MG63 (cell line): ENCODE measurements around the gene SMAD6. TPM values are rescaled to one million over a fixed set of nuclear protein-coding genes. Genes with fewer than 3 reads are reported as not detected.
"Not testable (repeated sequence)": the region's sequence is repeated elsewhere in the genome, so short reads cannot be mapped to it uniquely, and the experiment has no call there.

Experiments
- DNase-seq: peaks from one replicate; pipeline ENCODE4 v3.0.0-alpha.2; 2020
- H3K27me3 ChIP-seq: fragments of 250-450 bp; sonication (Bioruptor Pico); 2 replicates; pipeline ENCODE4 v1.5.1; 2020; ENCODE audit warnings: mild to moderate bottlenecking, moderate library complexity
- H3K36me3 ChIP-seq: fragments of 250-450 bp; sonication (Bioruptor Pico); 2 replicates; pipeline ENCODE4 v1.5.1; 2020; ENCODE audit warnings: mild to moderate bottlenecking, moderate library complexity
- H3K4me3 ChIP-seq: fragments of 250-450 bp; sonication (Bioruptor Pico); 2 replicates; pipeline ENCODE4 v1.5.1; 2020; ENCODE audit warnings: mild to moderate bottlenecking, moderate library complexity
- H3K9me3 ChIP-seq: fragments of 250-450 bp; sonication (Bioruptor Pico); 2 replicates; pipeline ENCODE4 v1.5.1; 2020; ENCODE audit warnings: mild to moderate bottlenecking, moderate library complexity
- total RNA-seq: library from RNA; depleted of rRNA; stranded (reverse); fragments of >200 nt; shearing (Covaris generic); gene quantifications from 2 replicates; pipeline ENCODE4 v1.2.3, GENCODE V29; 2014; ENCODE audit warnings: low replicate concordance

Gene SMAD6
- total RNA-seq, 1 experiment from 2014 or later: 37.8 TPM

GRCh38 chr15:66670762-66671580 lies 31.1 kb upstream of the SMAD6 start:
- no peak for DNase-seq
- peaks cover 4% of the 10 kb centered on the region; the same call in 1 of the 2 replicates for H3K9me3 ChIP-seq

GRCh38 chr15:66672867-66673266 lies 29.2 kb upstream of the SMAD6 start:
- no peak overlapping the region for H3K4me3 ChIP-seq
- no peaks in the 10 kb centered on the region for H3K27me3 ChIP-seq
- no peak for DNase-seq
- H3K36me3 ChIP-seq: no peaks in the 10 kb centered on the region
- H3K9me3 ChIP-seq: peaks cover 1% of the 10 kb centered on the region; the same call in 1 of the 2 replicates

More at GRCh38 chr15:66670762-66671580, 31.1 kb upstream of the SMAD6 start:
- no peak overlapping the region for H3K4me3 ChIP-seq
- no peaks in the 10 kb centered on the region for H3K36me3 ChIP-seq
- H3K27me3 ChIP-seq: no peaks in the 10 kb centered on the region

- Histone ChIP-seq H3K27me3 (no peaks in the 10 kb centered on the region), H3K9me3 (no peaks in the 10 kb centered on the region), H3K36me3 (no peaks in the 10 kb centered on the region), H3K4me3 (no peak overlapping the region)
- DNase-seq: no peak
Measured at GRCh38 chr15:66673410-66674322, 28.4 kb upstream of the SMAD6 start.

DNA sequence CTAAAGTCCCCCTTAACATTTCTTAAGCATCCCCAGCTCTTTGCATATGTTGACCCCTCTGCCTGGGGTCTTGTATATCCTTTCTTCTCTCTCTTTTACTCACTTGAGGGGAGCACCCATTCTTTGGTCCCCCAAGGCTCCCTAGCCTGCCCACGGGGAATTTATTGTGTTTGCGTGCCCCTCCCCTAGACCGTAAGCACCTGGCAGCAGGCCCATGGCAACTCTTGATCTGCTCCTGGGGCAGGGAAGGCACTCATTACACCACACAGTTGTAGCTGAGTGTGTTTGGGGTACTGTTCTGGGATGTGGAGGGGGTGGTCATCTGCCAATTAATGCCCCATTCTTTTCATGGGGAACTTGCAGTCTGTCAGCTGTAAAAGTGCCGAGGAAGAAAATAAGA lies 27.3 kb upstream of the SMAD6 start:
- H3K9me3 ChIP-seq: no peaks in the 10 kb centered on the region
- DNase-seq: no peak

DNA sequence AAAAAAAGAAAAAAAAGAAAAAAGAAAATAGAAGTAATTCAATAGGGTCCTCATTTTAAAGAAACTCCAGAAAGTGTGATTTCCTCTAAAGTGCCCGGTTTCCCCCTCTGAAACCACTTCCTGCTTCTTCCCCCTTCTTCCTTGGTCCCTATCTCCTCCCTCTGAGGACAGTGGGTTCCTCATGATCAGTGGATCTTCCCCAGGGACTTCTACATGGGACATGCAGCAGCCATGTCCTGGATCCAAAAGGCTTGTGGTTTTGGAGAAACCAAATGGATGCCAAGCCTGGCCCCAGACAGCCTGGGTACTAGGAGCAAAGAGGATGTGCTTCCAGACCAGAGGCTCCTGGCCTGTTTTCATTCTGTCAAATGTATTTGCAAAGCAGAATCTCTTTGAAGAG lies 26.6 kb upstream of the SMAD6 start:
- Histone ChIP-seq H3K27me3 (no peaks in the 10 kb centered on the region), H3K9me3 (no peaks in the 10 kb centered on the region), H3K36me3 (no peaks in the 10 kb centered on the region), H3K4me3 (no peak overlapping the region)
- DNase-seq: no peak

More for the DNA sequence above, 27.3 kb upstream of the SMAD6 start:
- Histone ChIP-seq H3K36me3 (no peaks in the 10 kb centered on the region), H3K27me3 (no peaks in the 10 kb centered on the region), H3K4me3 (no peak overlapping the region)

DNA sequence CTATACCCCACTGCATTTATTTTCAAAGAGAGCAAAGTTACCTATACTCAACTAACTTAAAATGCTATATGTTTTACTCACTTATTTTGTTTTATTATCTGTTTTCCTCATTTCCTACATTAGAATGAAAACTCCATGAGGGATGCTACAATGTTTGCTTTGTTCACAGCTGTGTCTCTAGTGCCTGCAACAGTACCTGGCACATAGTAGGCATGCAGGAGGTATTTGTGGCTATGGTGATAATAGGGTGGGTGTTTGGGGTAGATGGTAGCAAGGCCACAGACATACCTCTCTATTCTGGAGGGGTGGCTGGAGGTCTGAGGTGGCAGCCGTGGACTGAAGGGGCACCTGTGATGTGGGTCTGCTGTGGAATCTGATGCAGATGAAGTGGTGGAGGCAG lies 24.7 kb upstream of the SMAD6 start:
- no peaks in the 10 kb centered on the region for H3K27me3 ChIP-seq

GRCh38 chr15:66679061-66679656 lies 22.9 kb upstream of the SMAD6 start:
- H3K9me3 ChIP-seq: peaks cover 10% of the 10 kb centered on the region; the same call in 1 of the 2 replicates
- H3K27me3 ChIP-seq: no peaks in the 10 kb centered on the region
- H3K36me3 ChIP-seq: no peaks in the 10 kb centered on the region
- H3K4me3 ChIP-seq: no peak overlapping the region
- no peak for DNase-seq

More for the DNA sequence above, 24.7 kb upstream of the SMAD6 start:
- H3K4me3 ChIP-seq: no peak overlapping the region
- no peak for DNase-seq
- peaks cover 4% of the 10 kb centered on the region; the same call in 1 of the 2 replicates for H3K9me3 ChIP-seq
- H3K36me3 ChIP-seq: no peaks in the 10 kb centered on the region

GRCh38 chr15:66679657-66680108 lies 22.4 kb upstream of the SMAD6 start:
- DNase-seq: no peak

GRCh38 chr15:66680502-66680901 lies 21.5 kb upstream of the SMAD6 start:
- Histone ChIP-seq H3K4me3 (no peak overlapping the region), H3K9me3 (peaks cover 10% of the 10 kb centered on the region; the same call in 1 of the 2 replicates), H3K27me3 (no peaks in the 10 kb centered on the region), H3K36me3 (no peaks in the 10 kb centered on the region)
- no peak for DNase-seq

More at GRCh38 chr15:66679657-66680108, 22.4 kb upstream of the SMAD6 start:
- Histone ChIP-seq H3K4me3 (no peak overlapping the region), H3K36me3 (no peaks in the 10 kb centered on the region), H3K9me3 (peaks cover 10% of the 10 kb centered on the region; the same call in 1 of the 2 replicates), H3K27me3 (no peaks in the 10 kb centered on the region)

DNA sequence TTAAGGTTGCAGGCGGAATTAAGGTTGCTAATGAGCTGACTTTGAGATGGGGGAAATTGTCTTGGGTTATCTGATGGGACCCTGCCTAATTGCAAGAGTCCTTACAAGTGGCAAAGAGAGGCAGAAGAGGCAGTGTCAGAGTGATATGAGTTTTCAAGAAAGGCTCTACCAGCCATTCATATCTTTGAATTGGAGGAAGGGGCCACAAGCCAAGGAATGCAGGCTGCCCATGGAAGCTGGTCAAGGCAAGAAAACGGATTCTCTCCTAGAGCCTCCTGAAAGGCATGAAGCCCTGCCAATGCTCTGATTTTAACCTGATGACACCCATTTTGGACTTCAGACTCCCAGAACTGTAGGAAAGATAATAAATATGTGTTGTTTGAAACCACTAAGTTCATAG lies 20.6 kb upstream of the SMAD6 start:
- Histone ChIP-seq H3K27me3 (no peaks in the 10 kb centered on the region), H3K36me3 (no peaks in the 10 kb centered on the region), H3K4me3 (no peak overlapping the region), H3K9me3 (peaks cover 10% of the 10 kb centered on the region; the same call in 1 of the 2 replicates)
- DNase-seq: no peak

- no peak overlapping the region for H3K4me3 ChIP-seq
- no peaks in the 10 kb centered on the region for H3K36me3 ChIP-seq
- H3K9me3 ChIP-seq: peaks cover 10% of the 10 kb centered on the region; the same call in 1 of the 2 replicates
- DNase-seq: no peak
- H3K27me3 ChIP-seq: no peaks in the 10 kb centered on the region
Measured at GRCh38 chr15:66682246-66682645, 19.8 kb upstream of the SMAD6 start.

GRCh38 chr15:66682865-66683264 lies 19.2 kb upstream of the SMAD6 start:
- Histone ChIP-seq H3K36me3 (no peaks in the 10 kb centered on the region), H3K9me3 (peaks cover 10% of the 10 kb centered on the region; the same call in 1 of the 2 replicates), H3K4me3 (no peak overlapping the region), H3K27me3 (no peaks in the 10 kb centered on the region)
- DNase-seq: peak; percentile 59

DNA sequence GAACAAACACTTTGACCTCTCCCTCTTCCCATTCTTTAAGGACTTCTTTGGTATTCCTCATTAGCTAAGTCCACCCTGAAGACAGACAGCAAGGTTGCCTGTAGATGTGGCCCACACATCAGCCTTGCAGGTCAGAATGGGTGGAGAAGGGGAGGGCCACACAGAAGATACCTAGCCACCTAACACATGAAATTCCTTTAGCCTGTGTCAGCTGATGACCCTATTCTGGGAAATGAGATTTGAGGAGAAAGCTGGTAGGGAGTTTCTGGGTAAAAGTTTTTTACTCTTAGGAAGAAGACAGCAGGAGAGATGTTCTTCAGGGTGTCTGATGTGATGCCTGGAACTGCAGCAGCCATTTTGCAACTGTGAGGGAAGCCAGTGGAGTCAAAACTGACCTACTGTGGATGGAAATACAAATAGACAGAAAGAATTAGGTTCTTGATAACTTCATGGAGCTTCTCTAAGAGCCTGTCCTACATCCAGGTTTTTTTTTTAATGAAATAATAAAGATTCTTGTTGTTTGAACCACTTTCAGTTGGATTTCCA lies 17.8 kb upstream of the SMAD6 start:
- Histone ChIP-seq H3K4me3 (no peak overlapping the region), H3K27me3 (no peaks in the 10 kb centered on the region), H3K9me3 (peaks cover 10% of the 10 kb centered on the region; the same call in 1 of the 2 replicates), H3K36me3 (no peaks in the 10 kb centered on the region)
- no peak for DNase-seq

- Histone ChIP-seq H3K4me3 (no peak overlapping the region), H3K36me3 (no peaks in the 10 kb centered on the region), H3K27me3 (no peaks in the 10 kb centered on the region), H3K9me3 (peaks cover 10% of the 10 kb centered on the region; the same call in 1 of the 2 replicates)
- DNase-seq: no peak
Measured at GRCh38 chr15:66685638-66686150, 16.3 kb upstream of the SMAD6 start.

DNA sequence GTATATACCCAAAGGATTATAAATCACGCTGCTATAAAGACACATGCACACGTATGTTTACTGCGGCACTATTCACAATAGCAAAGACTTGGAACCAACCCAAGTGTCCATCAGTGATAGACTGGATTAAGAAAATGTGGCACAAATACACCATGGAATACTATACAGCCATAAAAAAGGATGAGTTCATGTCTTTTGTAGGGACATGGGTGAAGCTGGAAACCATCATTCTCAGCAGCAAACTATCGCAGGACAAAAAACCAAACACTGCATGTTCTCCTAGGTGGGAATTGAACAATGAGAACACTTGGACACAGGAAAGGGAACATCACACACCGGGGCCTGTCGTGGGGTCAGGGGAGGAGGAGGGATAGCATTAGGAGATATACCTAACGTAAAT lies 11.1 kb upstream of the SMAD6 start:
- not testable (repeated sequence) for H3K9me3 ChIP-seq, H3K36me3 ChIP-seq, H3K4me3 ChIP-seq, DNase-seq, H3K27me3 ChIP-seq

- DNase-seq: no peak
- Histone ChIP-seq H3K4me3 (no peak overlapping the region), H3K36me3 (no peaks in the 10 kb centered on the region), H3K9me3 (no peaks in the 10 kb centered on the region), H3K27me3 (no peaks in the 10 kb centered on the region)
Measured at GRCh38 chr15:66691727-66692126, 10.3 kb upstream of the SMAD6 start.
